Activated CD8-positive, alpha-beta memory T cell treated with anti-CD3 and anti-CD28 coated beads for 48 hours (primary cell): ENCODE data around the gene RNF169.

ENCODE experiments used
- DNase-seq, 3 experiments: peaks; one replicate each; pipeline ENCODE4 v3.0.0-alpha.2; 2020; ENCODE audit warnings: low read depth in 2 of 3, low spot score in 2 of 3

Gene RNF169

DNA sequence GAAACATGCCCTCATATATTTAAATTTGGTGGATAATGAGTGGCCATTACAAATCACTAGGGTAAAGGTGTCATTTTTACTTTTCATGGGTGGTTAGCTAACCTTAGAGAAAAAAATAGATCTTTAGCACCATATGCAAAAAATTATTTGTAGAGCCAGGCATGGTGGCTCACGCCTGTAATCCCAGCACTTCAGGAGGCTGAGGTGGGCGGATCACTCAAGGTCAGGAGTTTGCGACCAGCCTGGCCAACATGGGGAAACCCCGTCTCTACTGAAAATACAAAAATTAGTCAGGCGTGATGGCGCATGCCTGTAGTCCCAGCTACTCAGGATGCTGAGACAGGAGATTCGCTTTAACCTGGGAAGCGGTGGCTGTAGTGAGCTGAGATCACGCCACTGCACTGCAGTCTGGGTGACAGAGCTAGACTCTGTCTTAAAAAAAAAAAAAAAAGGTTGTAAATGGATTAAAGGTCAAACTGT, 19.6 kb downstream of the RNF169 start:
- DNase-seq: peak in 1 of 3 experiments; percentile 36

DNA sequence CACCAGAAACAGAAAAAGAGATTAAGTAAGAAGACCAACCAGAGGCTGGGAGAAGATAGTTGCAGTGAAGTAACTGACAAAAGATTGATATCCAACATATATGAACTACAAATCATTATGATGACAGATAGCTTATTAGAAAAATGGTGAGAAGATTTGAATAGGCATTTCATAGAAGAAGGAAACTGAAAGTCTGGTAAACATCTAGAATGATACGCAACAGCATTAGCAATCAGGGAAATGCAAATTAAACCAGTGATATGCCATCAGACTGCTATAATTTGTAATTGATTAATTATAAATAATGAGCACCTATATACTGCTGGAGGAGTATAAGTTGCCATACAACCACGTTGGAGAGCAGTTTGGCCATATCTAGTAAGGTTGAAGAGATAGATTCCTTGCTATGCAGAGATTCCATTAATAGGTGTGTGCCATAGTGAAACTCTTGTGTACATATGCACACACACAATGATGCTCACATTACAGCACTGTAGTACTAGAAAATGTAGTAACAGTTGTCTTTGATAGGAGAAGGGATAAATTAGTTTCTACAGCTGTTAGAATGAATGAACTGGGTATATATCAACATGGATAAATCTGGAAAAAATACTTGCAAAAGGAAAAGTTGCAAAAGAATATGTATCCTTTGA, 20.5 kb downstream of the RNF169 start:
- no peak for DNase-seq

DNA sequence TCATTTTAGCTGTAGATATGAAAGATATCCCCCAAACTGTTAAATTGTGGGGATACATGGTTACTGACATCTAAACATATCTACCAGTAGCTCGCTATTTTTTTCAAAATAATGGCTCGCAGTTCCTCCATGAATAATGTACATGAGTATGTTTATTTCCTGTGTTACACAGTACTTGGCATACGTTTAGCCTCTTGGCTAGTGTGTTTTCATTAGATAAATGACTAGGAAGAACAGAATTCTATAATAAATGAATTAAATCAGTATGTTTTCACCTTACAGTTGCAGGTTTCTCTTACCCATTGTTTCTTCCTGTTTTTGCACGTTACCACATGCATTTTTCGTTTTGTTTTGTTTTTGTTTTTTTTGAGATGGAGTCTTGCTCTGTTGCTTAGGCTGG, 21.8 kb downstream of the RNF169 start:
- DNase-seq: no peak

DNA sequence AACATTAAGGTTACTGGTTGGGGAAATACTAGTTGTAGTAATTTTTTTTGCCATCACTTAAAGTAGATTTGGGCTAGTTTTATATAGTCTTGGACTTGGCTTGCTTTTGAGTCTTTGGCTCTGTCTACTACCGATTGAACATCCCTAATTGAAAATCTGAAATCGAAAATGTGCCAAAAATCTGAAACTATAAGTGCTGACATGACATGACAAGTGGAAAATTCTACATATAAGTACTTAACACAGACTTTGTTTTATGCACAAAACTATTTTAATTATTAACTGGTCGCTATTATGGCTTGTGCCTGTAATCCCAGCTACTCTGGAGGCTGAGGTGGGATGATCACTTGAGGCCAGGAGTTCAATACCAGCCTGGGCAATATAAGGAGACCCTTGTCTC, 22.5 kb downstream of the RNF169 start:
- no peak for DNase-seq

DNA sequence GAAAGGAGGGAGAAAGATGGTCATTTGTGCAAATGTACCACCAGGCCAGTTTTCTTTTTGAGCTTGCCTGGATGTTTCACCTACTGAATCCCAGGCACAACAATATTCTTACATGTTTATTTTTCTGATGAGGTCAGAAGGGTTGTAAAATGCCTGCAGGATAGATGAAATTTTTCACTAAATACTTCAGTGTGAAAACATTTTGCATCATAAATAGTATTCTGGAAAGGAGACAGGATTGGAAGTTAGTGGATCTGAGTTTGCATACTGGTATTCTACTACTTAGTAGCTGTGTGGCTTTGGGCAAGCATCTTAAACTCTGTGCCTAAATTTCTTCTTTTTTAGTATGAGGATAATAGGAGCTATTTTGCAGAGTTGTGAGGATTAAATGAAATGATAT, 24.8 kb downstream of the RNF169 start:
- no peak for DNase-seq

DNA sequence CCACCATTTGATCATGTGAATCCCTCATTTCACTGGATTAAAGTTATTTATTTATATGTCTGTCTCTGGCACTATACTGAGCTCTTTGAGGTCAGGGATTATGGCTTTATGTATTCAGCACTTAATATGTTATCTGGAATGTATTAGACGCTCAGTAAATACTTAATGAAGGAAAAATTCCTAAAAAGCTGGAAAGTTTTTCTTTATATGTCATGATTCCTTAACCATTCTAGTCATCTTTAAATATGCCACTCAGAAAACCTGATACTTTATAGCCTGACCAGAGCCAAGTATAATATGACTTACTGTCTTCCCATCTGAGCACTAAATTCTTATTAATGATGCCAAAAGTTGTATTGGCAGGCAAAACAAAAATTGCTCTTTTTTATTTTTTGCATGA, 27.1 kb downstream of the RNF169 start:
- DNase-seq: no peak

DNA sequence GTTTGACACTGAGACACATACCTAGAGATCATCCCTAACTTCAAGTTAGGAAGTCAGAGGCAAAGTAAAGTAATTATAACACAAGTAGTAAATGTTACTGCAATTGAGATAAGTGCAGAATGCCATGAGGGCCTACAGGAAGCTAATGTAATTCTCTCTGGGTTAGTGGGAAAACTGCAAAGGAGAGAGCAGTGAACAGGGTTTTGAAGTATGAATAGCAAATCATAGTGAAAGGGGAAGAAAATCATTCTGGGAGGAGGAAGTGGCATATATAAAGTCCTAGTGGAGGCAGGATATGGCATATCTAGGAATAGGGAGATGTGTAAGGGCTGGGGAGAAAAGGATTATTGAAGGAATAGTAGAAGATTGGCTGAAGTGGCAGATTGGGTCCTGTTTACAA, 27.9 kb downstream of the RNF169 start:
- no peak for DNase-seq

DNA sequence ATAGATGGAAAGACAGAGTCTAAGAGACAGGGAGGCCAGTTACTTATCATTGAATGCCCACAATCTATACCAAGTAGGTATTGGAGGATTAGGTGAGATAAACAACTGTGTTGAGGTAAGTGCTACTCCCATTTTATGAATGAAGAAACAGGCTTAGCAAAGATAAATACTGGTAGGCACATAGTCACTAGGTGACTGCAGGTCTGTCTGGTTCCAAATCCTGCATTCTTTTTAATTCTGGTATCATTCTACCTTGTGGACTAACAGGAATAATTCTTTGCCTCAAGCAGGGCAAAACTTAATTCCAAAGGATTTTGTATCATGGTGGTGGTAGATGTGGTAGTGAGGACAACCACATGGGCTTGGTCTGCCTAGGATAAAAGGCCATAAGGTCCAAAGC, 28.4 kb downstream of the RNF169 start:
- DNase-seq: no peak

DNA sequence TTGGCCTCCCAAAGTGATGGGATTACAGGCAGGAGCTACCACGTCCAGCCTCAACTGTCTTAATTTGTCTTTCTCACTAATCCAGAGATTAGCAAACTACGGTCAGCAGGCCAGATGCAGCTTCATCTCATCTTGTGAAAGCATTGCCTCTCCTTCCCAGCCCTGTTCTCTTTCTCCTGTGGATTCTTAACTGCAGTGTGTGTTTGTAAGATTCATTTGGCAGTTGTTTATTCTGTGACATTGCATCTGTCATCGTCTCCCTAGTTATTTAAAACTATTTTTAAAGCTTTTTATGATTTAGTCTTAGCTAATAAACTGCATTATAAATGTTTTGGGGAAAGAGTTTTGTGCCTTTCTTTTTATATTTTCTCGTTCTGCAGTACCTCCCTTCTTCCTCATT, 29.2 kb downstream of the RNF169 start:
- DNase-seq: no peak

DNA sequence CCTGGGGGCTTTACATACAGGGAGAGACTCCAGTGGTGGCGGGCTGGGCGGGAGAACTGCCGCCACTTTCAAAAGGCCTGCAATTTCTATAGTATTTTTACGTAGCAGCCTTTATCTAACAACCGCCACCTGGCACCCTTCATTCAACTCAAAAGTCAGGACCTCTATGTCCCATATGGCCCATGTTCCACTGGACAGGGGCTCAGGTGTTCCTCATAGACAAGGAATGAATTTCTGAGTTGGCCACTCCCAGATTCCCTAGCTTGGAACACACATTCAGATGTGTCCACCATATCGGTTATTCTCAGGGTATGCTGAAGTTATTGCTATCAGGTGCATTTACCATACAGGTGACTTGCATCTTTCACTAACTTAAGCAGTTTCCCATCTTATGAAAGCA, 29.9 kb downstream of the RNF169 start:
- DNase-seq: no peak

DNA sequence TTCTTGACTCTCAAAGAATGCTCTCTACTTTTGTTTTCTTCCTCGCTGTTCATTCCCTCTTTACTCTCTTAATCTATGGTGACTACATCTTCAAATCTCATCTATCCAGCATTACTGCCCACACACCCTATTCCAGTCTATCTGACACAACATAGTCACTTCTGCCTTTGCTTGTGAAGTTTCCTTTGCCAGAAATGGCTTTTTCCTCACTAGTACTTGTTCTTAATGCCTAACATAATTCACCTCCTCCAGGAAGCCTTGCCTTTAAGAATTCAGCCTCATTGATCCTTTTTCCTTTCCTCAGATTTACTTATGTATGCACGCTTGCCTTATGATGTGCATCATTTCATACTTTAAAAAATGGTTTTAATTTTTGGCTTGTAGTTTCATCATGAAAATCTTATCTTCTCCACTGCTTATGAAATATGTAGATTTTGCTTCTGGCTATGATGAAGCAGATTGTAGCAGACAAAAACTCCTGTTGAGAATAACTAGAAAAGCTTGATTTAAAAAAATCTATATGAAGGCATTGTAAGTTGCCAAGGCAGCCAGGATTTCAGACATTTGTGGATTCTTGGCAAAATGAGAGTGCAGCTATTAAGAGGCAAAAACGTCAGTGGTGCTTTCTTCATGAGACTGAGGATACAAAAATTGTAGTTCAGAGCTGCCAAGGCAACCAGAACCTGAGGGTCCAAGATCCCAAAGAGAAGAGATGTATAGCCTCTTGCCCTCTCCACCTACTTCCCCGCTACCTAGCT, 31.8 kb downstream of the RNF169 start:
- DNase-seq: no peak

DNA sequence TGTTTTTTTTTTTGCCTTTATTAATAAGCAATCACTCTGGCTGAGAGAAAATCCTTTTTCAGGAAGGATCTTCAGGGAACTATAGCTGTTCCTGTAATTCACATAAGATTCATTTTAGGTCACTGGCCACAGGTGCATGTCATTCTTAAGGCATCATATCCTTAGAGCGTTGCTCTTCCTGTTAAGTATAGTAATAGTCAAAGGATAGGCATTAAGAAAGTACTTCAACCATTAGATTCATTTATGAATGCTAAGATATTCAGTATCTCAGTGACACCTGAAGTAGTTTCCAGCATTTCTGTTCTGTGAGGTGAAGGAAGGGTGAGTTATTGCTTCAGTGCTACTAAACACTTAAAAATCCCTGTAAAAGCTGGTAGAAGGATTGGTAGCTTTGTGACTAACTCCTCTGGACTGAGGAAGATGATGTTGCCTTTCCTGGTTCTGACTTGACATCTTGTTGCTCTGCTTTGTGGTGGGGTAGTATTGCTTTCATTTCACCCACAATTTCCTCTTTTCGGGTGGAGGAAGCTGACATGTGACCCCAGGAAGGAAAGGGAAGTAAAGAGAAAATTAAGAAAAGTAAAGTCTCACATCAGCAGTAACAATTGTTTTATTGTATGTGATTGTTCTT, 34.7 kb downstream of the RNF169 start:
- no peak for DNase-seq

DNA sequence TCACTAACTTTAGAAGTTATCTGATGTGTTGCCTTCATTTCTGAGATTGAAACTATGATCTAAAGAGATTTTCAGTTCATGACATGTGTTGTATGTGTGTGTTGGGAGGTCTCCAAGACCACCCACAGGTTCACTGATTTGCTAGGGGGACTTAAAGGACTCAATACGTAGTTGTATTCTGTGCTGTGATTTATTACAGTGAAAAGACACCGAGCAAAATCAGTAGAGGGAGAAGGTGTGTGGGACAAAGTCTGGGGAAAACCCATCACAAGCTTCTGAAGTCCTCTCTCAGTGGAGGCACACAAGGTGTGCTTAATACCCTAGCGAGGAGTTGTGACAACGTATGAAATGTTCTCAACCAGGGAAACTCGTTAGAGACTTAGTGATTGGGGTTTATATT, 35.6 kb downstream of the RNF169 start:
- no peak for DNase-seq

DNA sequence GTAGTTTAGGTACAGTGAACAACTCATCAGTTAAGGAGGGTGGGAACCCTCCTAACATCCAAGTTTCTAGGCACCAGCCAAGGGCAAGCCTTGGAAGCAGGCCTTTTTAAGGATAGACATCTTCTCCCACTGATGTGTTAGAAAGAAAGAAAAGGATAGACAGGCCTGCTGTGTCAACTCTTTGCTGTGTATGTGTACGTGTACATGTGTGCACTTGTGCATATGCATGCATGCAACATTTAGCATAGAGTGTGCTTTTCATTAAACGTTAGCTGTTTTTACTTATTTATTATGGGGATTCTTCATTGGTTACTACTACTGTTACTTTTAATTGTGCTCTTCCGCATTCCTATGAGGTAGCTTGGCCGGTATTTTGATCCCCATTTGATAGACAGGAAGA, 36.1 kb downstream of the RNF169 start:
- no peak for DNase-seq

DNA sequence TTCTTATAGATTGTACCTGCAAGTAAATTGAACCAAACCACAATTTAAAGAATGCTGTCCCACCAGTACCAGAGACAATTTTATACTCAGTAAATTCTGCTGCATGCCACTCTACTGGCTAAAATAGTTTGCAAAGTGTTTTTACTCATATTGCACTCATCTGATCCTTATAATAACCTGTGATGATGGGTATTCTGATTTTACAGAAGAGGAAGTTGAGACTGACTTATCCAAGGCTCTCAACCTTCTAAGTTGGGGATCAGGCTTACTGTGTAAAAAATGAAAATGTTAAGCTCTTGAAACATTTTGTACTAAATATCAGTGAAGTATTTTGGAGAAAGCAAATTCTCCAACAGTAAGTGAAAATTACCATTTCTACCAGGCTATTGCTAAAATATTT, 37.9 kb downstream of the RNF169 start:
- no peak for DNase-seq

DNA sequence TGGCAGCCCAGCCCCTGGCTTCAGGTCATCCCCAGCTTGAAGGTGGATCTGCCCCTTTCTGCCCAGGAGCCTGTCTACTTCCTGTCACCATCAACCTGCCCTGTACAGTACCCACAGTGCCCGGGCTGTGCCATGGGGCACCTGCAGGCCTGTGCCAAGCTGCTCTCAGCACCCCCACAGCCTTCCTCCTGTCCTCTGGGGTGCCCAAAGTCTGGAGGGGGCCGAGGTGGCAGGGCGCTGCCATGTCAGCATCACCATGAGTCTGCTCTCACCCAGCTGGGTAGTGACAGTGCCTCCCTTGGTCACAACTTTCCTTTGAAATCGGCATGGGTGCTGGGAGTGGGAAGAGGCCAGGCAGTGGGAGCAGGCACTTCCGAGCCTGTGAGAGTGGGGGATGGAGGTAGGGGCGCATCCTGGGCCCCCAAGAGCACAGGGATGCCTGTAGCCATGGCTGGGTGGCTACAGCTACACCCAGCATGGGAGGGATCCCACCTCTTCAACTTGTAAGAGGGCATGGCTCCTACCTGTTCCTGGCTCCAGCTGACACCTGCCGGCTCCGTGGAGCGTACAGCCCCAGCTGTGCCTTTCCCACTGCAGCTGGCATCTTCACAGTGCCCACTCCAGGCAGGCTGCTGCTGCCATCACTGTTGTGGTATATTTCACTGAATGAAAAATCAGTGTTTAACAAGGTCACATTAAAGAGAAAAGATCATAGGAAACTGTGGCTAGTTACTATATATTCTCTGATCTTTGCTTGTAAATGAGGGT, 42.9 kb downstream of the RNF169 start:
- DNase-seq: no peak

DNA sequence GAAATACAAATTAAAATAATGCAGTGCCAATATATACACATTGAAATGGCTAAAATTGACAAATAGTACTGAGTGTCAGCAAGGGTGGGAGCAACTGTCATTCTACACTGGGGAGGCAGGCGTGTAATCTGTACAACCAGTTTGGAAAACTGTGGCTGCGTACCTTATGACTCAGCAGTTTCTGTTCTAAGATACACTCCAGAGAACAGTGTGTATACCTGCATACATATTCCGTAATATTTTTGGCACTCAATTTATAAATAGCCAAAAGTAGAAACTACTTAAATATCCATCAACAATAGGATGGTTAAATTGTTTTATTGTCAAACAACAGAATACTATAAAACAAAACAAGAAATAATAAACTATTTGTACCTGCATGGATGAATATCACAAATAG, 57.6 kb downstream of the RNF169 start:
- DNase-seq: no peak

DNA sequence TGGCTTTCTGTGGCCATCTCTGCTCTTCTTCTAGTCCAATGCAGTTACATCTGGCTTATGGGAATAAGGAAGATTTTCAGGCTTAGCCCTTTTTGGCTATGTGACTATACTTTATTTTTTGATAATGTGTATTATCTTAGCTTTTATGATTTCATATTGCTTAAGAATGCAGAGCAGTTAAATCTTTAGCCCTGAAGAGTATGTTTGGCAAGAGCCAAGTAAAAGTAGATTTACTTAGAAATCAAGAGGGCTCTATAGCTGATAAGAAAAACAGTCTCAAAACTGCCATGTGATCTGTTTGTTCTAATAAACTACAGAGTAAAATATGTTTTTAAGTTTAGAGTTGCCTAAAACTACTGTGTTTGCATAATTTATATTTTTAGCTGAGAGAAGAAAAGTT, 61.2 kb downstream of the RNF169 start:
- DNase-seq: no peak

DNA sequence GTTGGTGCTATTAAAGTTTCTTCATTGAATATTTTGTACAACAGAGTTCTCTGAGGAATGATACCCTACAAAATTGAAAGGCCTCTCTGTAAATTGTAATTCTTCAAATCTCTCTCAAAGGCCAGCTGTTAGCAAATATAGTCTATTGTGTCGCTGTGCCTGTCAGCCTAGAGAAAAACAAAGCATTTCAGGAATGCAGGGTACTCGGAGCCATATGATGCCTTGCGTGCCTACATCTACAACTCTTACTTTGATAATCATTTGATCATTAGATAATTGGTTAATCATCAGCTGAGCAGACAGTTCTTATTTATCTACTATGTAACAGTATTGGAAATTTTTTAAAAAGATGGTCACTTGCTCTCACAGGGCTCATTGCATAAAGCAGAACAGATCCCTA, 67.3 kb downstream of the RNF169 start:
- no peak for DNase-seq

DNA sequence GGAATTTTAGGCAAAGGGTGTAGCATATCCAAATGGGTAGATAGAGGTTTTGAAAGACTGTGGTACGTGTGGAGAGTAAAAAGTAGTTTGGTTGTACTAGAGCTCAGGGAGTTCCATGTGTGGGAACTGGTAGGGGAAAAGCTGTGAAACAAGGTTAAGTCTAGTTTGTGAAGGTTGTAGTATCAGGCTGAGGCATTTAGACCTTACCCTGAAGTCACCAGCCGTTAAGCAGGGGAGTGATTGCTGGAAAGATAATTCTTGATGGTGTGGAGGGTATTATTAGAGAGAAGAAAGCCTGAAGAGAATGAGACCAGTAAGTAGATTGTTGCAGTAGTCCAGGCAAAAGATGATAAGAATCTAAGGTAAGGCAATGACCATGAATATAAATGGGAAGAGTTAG, 68.0 kb downstream of the RNF169 start:
- DNase-seq: no peak

DNA sequence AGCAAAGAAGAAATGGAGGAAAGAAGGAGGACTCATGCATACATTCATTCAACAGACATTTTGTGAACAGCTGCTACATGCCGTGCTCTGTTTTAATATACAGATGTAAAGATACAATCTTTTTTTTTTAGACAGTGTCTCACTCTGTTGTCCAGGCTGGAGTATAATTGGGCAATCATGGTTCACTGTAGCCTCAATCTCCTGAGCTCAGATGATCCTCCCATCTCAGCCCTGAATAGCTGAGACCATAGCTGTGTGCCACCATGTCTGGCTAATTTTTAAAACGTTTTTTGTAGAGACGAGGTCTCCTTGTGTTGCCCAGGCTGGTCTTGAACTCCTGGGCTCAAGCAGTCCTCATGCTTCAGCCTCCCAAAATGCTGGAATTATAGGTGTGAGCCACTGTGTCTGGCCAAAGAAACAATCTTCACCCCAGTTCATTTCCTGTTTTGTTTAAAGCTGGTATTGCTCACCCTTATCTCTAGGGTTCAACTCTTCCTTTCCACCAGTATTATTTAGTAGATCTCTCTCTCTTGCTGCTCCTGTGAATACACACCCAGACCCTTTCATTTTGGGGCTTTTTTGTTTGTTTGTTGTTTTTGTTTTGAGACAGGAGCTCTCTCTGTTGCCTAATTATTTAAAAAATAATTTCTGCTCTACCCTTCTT, 69.8 kb downstream of the RNF169 start:
- no peak for DNase-seq
